Measurements from ENCODE around the gene PARP16. TPM values are rescaled to one million over a fixed set of nuclear protein-coding genes. Genes with fewer than 3 reads are reported as not detected.
"Not testable (repeated sequence)": the region's sequence is repeated elsewhere in the genome, so short reads cannot be mapped to it uniquely, and the experiment has no call there.

PARP16 gene
- total RNA-seq, 1 donor from 2014 or later, result 8.7 TPM

DNA sequence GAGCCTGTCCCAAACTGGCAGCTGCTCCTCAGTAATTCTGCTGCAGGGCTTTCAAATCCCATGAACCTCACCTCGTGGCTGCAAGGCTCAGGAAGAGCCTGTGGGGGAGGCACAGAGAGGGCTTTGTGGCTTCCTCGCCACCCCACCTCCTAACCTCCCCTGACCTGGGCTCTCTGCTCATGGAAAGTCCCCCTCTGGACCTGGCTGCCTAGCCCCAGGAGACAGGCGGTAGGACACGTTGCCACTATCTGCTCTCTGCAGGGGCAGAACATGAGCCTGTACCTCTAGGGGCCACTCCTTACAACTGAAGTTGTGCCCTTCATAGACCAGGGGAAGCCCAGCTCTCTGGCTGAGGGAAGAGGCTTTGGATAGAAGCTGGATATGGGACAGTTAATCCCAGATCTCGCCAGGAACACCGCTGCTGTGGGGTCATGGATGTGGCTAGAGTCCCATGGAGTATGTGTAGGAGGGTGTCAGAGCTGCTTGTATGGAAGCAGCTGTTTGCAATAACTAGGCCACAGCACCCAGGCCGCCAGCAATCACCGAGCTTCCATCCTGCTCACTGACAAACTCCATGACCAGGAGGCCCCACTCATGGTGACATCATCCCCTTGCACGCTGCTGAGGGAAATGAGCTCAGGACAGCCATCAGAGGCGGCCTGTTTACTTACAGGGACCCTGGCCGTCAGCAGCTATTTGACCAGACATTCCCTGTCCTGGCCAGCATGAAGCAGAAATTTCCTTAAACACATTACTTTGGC lies 41.4 kb downstream of the PARP16 start:
- Mint-ChIP-seq H3K27ac (ENCODE audit: unreplicated experiment) (no peak overlapping the region), H3K4me1 (ENCODE audit: low read depth) (no peaks in the 10 kb centered on the region), H3K27me3 (ENCODE audit: low read depth) (no peaks in the 10 kb centered on the region), H3K36me3 (ENCODE audit: low read depth) (peaks cover 7% of the 10 kb centered on the region), H3K4me3 (ENCODE audit: unreplicated experiment) (no peak overlapping the region), H3K9me3 (ENCODE audit: low read depth) (no peaks in the 10 kb centered on the region)
- DNase-seq (ENCODE audit: low spot score), result no peak
- no peak for TF ChIP-seq CTCF (IDR thresholded peaks at IDR 0.05)

- no peaks in the 10 kb centered on the region for H3K27me3 Mint-ChIP-seq (ENCODE audit: low read depth)
- DNase-seq (ENCODE audit: low spot score), result no peak
- H3K9me3 Mint-ChIP-seq (ENCODE audit: low read depth), result no peaks in the 10 kb centered on the region
- H3K36me3 Mint-ChIP-seq (ENCODE audit: low read depth), result peaks cover 7% of the 10 kb centered on the region
- no peak for TF ChIP-seq CTCF (IDR thresholded peaks at IDR 0.05)
- no peak overlapping the region for H3K27ac Mint-ChIP-seq (ENCODE audit: unreplicated experiment)
- no peaks in the 10 kb centered on the region for H3K4me1 Mint-ChIP-seq (ENCODE audit: low read depth)
- H3K4me3 Mint-ChIP-seq (ENCODE audit: unreplicated experiment), result no peak overlapping the region
Measured at GRCh38 chr15:65244638-65245037, 42.0 kb downstream of the PARP16 start.

DNA sequence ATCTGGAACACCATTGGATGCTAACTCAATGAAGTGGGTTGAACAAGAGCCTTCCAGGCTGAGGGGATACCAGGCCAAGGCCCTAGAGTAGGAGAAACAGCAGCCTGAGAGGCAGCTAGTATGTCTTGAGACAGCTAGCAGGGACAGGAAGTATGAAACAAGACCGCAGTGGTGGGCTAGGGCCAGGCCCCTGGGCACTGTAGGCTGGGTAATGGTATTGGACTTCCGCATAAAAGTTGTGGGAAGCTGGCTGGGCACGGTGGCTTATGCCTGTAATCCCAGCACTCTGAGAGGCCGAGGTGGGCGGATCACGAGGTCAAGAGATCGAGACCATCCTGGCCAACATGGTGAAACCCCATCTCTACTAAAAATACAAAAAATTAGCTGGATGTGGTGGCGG lies 50.2 kb downstream of the PARP16 start:
- DNase-seq (ENCODE audit: low spot score); H3K36me3 Mint-ChIP-seq (ENCODE audit: low read depth); H3K9me3 Mint-ChIP-seq (ENCODE audit: low read depth); H3K4me1 Mint-ChIP-seq (ENCODE audit: low read depth); H3K27me3 Mint-ChIP-seq (ENCODE audit: low read depth); H3K27ac Mint-ChIP-seq (ENCODE audit: unreplicated experiment); H3K4me3 Mint-ChIP-seq (ENCODE audit: unreplicated experiment): not testable (repeated sequence)

- no peak for DNase-seq (ENCODE audit: low spot score)
- Mint-ChIP-seq H3K27ac (ENCODE audit: unreplicated experiment) (no peak overlapping the region), H3K27me3 (ENCODE audit: low read depth) (no peaks in the 10 kb centered on the region)
Measured at GRCh38 chr15:65233696-65234095, 53.0 kb downstream of the PARP16 start.

GRCh38 chr15:65232520-65232919 lies 54.2 kb downstream of the PARP16 start:
- Mint-ChIP-seq H3K27ac (ENCODE audit: unreplicated experiment) (no peak overlapping the region), H3K36me3 (ENCODE audit: low read depth) (no peaks in the 10 kb centered on the region), H3K4me1 (ENCODE audit: low read depth) (peaks cover 4% of the 10 kb centered on the region), H3K9me3 (ENCODE audit: low read depth) (no peaks in the 10 kb centered on the region), H3K4me3 (ENCODE audit: unreplicated experiment) (no peak overlapping the region), H3K27me3 (ENCODE audit: low read depth) (no peaks in the 10 kb centered on the region)
- no peak for DNase-seq (ENCODE audit: low spot score)
- TF ChIP-seq CTCF (IDR thresholded peaks at IDR 0.05), result no peak

More at GRCh38 chr15:65233696-65234095, 53.0 kb downstream of the PARP16 start:
- H3K9me3 Mint-ChIP-seq (ENCODE audit: low read depth), result no peaks in the 10 kb centered on the region
- TF ChIP-seq CTCF (IDR thresholded peaks at IDR 0.05), result no peak
- peaks cover 4% of the 10 kb centered on the region for H3K4me1 Mint-ChIP-seq (ENCODE audit: low read depth)
- H3K36me3 Mint-ChIP-seq (ENCODE audit: low read depth), result no peaks in the 10 kb centered on the region
- no peak overlapping the region for H3K4me3 Mint-ChIP-seq (ENCODE audit: unreplicated experiment)

GRCh38 chr15:65231306-65231705 lies 55.4 kb downstream of the PARP16 start:
- Mint-ChIP-seq H3K27ac (ENCODE audit: unreplicated experiment) (no peak overlapping the region), H3K9me3 (ENCODE audit: low read depth) (no peaks in the 10 kb centered on the region), H3K36me3 (ENCODE audit: low read depth) (no peaks in the 10 kb centered on the region), H3K27me3 (ENCODE audit: low read depth) (no peaks in the 10 kb centered on the region), H3K4me3 (ENCODE audit: unreplicated experiment) (no peak overlapping the region), H3K4me1 (ENCODE audit: low read depth) (no peaks in the 10 kb centered on the region)
- no peak for DNase-seq (ENCODE audit: low spot score)
- TF ChIP-seq CTCF (IDR thresholded peaks at IDR 0.05), result no peak

DNA sequence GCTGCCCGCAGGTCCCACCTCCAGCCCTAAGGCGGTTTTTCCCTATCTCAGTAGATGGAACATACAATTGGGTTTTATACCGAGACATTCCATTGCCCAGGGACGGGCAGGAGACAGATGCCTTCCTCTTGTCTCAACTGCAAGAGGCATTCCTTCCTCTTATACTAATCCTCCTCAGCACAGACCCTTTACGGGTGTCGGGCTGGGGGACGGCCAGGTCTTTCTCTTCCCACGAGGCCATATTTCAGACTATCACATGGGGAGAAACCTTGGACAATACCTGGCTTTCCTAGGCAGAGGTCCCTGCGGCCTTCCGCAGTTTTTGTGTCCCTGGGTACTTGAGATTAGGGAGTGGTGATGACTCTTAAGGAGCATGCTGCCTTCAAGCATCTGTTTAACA lies 59.8 kb downstream of the PARP16 start:
- H3K4me1 Mint-ChIP-seq (ENCODE audit: low read depth); DNase-seq (ENCODE audit: low spot score); H3K27ac Mint-ChIP-seq (ENCODE audit: unreplicated experiment); H3K9me3 Mint-ChIP-seq (ENCODE audit: low read depth); H3K4me3 Mint-ChIP-seq (ENCODE audit: unreplicated experiment); H3K36me3 Mint-ChIP-seq (ENCODE audit: low read depth); H3K27me3 Mint-ChIP-seq (ENCODE audit: low read depth): not testable (repeated sequence)
